Lower leg skin (tissue), 3 donors: ENCODE results near the gene SERINC5.

Experiments used
- CTCF ChIP-seq, 3 donors: fragments of 450-650 bp; IDR thresholded peaks; one replicate each; pipeline ENCODE4 v1.5.1; 2016; ENCODE audit warnings: antibody characterized with exemption in 3 of 3, mild to moderate bottlenecking in 3 of 3, moderate library complexity in 2 of 3
- POLR2A ChIP-seq, 2 donors: fragments of 450-650 bp; IDR thresholded peaks; one replicate each; pipeline ENCODE4 v1.6.1; 2016 to 2017; ENCODE audit warnings: antibody characterized with exemption in 2 of 2, mild to moderate bottlenecking in 1 of 2, moderate library complexity in 1 of 2

GRCh38 chr5:80101993-80102392 is 153.9 kb downstream of the SERINC5 start:
- TF ChIP-seq CTCF (IDR thresholded peaks at IDR 0.05), result no peak
- no peak for TF ChIP-seq POLR2A (IDR thresholded peaks at IDR 0.05)
